HUES64 (cell line): ENCODE data around the gene LYZL6.
A peak's percentile ranks its signal among the peaks of the same experiment; 100 is the strongest.
"Not testable (repeated sequence)": the region's sequence is repeated elsewhere in the genome, so short reads cannot be mapped to it uniquely, and the experiment has no call there.

ENCODE experiments used
- H3K27ac ChIP-seq: 2 replicates; pipeline ENCODE4 v1.7.0; 2013; ENCODE audit warnings: low read depth, low read length, inconsistent platforms
- H3K27me3 ChIP-seq: 2 replicates; pipeline ENCODE4 v1.6.1; 2013; ENCODE audit warnings: mild to moderate bottlenecking, low read length; ENCODE audit not compliant: insufficient read depth
- H3K36me3 ChIP-seq: 2 replicates; pipeline ENCODE4 v1.6.1; 2013; ENCODE audit warnings: mild to moderate bottlenecking, low read length; ENCODE audit not compliant: insufficient read depth
- H3K4me1 ChIP-seq: 2 replicates; pipeline ENCODE4 v1.6.1; 2013; ENCODE audit warnings: mild to moderate bottlenecking, low read length, moderate library complexity; ENCODE audit not compliant: insufficient read depth
- H3K4me3 ChIP-seq: 2 replicates; pipeline ENCODE4 v1.5.1; 2013; ENCODE audit warnings: mild to moderate bottlenecking, low read length, moderate library complexity
- H3K9ac ChIP-seq: 2 replicates; pipeline ENCODE4 v1.6.1; 2013; ENCODE audit warnings: mild to moderate bottlenecking, low read depth, low read length
- H3K9me3 ChIP-seq: 2 replicates; pipeline ENCODE4 v1.6.1; 2013; ENCODE audit warnings: low read depth, low read length; ENCODE audit not compliant: insufficient read depth
- WGBS: fragments of 150-250, 120-280 bp; methylation state at CpG from one replicate; pipeline ENCODE4 v1.1.7; 2013; ENCODE audit warnings: missing lambda C conversion rate; 5-methylcytosine and 5-hydroxymethylcytosine counted together

Gene LYZL6

GRCh38 chr17:35944151-35944550 lies 638 bp upstream of the LYZL6 start:
- Histone ChIP-seq H3K27ac (no peak overlapping the region), H3K4me3 (no peak overlapping the region), H3K9me3 (no peaks in the 10 kb centered on the region), H3K36me3 (no peaks in the 10 kb centered on the region), H3K4me1 (no peaks in the 10 kb centered on the region), H3K9ac (no peak overlapping the region), H3K27me3 (no peaks in the 10 kb centered on the region)
- WGBS, result 87% methylated on average over 4 of the region's 4 CpGs

- WGBS, result 89% methylated on average over 9 of the region's 9 CpGs
Measured at GRCh38 chr17:35942588-35943186, 826 bp downstream of the LYZL6 start.

GRCh38 chr17:35938492-35938891 lies 5.0 kb downstream of the LYZL6 start:
- not testable (repeated sequence) for H3K9ac ChIP-seq, H3K9me3 ChIP-seq, H3K4me3 ChIP-seq, H3K27ac ChIP-seq, H3K4me1 ChIP-seq, H3K27me3 ChIP-seq, H3K36me3 ChIP-seq
- WGBS, result 87% methylated on average over 3 of the region's 3 CpGs

More at GRCh38 chr17:35942588-35943186, 826 bp downstream of the LYZL6 start:
- H3K4me3 ChIP-seq, result no peak overlapping the region
- H3K9ac ChIP-seq, result no peak overlapping the region
- no peaks in the 10 kb centered on the region for H3K4me1 ChIP-seq
- no peaks in the 10 kb centered on the region for H3K36me3 ChIP-seq
- no peaks in the 10 kb centered on the region for H3K27me3 ChIP-seq
- no peaks in the 10 kb centered on the region for H3K9me3 ChIP-seq
- H3K27ac ChIP-seq, result no peak overlapping the region

GRCh38 chr17:35936063-35936462 lies 7.5 kb downstream of the LYZL6 start:
- Histone ChIP-seq H3K27me3 (no peaks in the 10 kb centered on the region), H3K9me3 (no peaks in the 10 kb centered on the region), H3K4me1 (peaks cover 8% of the 10 kb centered on the region), H3K9ac (no peak overlapping the region), H3K4me3 (no peak overlapping the region), H3K36me3 (no peaks in the 10 kb centered on the region), H3K27ac (no peak overlapping the region)
- 98% methylated on average over 5 of the region's 5 CpGs for WGBS

GRCh38 chr17:35934760-35935159 lies 8.8 kb downstream of the LYZL6 start:
- no peaks in the 10 kb centered on the region for H3K36me3 ChIP-seq
- peaks cover 5% of the 10 kb centered on the region; the same call in 1 of the 2 replicates for H3K27me3 ChIP-seq
- WGBS, result 94% methylated on average over 10 of the region's 10 CpGs
- no peaks in the 10 kb centered on the region for H3K9me3 ChIP-seq
- no peak overlapping the region for H3K9ac ChIP-seq
- H3K4me1 ChIP-seq, result peaks cover 12% of the 10 kb centered on the region
- H3K27ac ChIP-seq, result no peak overlapping the region
- H3K4me3 ChIP-seq, result no peak overlapping the region

GRCh38 chr17:35932586-35932985 lies 10.9 kb downstream of the LYZL6 start:
- Histone ChIP-seq H3K27me3 (peaks cover 6% of the 10 kb centered on the region; the same call in 1 of the 2 replicates), H3K4me1 (peaks cover 12% of the 10 kb centered on the region), H3K36me3 (no peaks in the 10 kb centered on the region), H3K9me3 (no peaks in the 10 kb centered on the region), H3K4me3 (no peak overlapping the region), H3K27ac (no peak overlapping the region), H3K9ac (no peak overlapping the region)

GRCh38 chr17:35931794-35932425 lies 11.6 kb downstream of the LYZL6 start:
- 96% methylated on average over 6 of the region's 6 CpGs for WGBS
- H3K27me3 ChIP-seq, result peaks cover 6% of the 10 kb centered on the region; the same call in 1 of the 2 replicates

GRCh38 chr17:35930211-35931065 lies 13.1 kb downstream of the LYZL6 start, which contains the start of gene RDM1:
Gene RDM1 (minus strand): TSS chr17:35930773. CDS start chr17:35930727, 46 bp downstream.
- Histone ChIP-seq H3K9me3 (no peaks in the 10 kb centered on the region), H3K27me3 (peaks cover 6% of the 10 kb centered on the region; the same call in 1 of the 2 replicates), H3K4me3 (peak within 1 kb of the TSS; percentile 69), H3K36me3 (peaks cover under 1% of the 10 kb centered on the region; the same call in 1 of the 2 replicates), H3K4me1 (peaks cover 12% of the 10 kb centered on the region), H3K27ac (peak within 1 kb of the TSS; percentile 25; the same call in 1 of the 2 replicates), H3K9ac (peak within 1 kb of the TSS; percentile 34)
- WGBS, result 6% methylated on average over 35 of the region's 35 CpGs

More at GRCh38 chr17:35931794-35932425, 11.6 kb downstream of the LYZL6 start:
- no peaks in the 10 kb centered on the region for H3K9me3 ChIP-seq
- no peak overlapping the region for H3K9ac ChIP-seq
- H3K27ac ChIP-seq, result no peak overlapping the region
- no peak overlapping the region for H3K4me3 ChIP-seq
- H3K4me1 ChIP-seq, result peaks cover 12% of the 10 kb centered on the region
- no peaks in the 10 kb centered on the region for H3K36me3 ChIP-seq

- peaks cover 15% of the 10 kb centered on the region for H3K36me3 ChIP-seq
- H3K4me1 ChIP-seq, result peaks cover 12% of the 10 kb centered on the region
- no peak overlapping the region for H3K27ac ChIP-seq
- H3K9me3 ChIP-seq, result no peaks in the 10 kb centered on the region
- H3K4me3 ChIP-seq, result no peak overlapping the region
- peaks cover 6% of the 10 kb centered on the region; the same call in 1 of the 2 replicates for H3K27me3 ChIP-seq
- no peak overlapping the region for H3K9ac ChIP-seq
Measured at GRCh38 chr17:35927714-35928113, 15.8 kb downstream of the LYZL6 start.

GRCh38 chr17:35923609-35924114 lies 19.9 kb downstream of the LYZL6 start:
- Histone ChIP-seq H3K9ac (no peak overlapping the region), H3K27ac (no peak overlapping the region), H3K27me3 (no peaks in the 10 kb centered on the region), H3K4me1 (no peaks in the 10 kb centered on the region), H3K36me3 (peaks cover 20% of the 10 kb centered on the region), H3K9me3 (no peaks in the 10 kb centered on the region), H3K4me3 (no peak overlapping the region)
- 94% methylated on average over 6 of the region's 6 CpGs for WGBS

- H3K36me3 ChIP-seq, result peaks cover 18% of the 10 kb centered on the region
Measured at GRCh38 chr17:35920229-35920628, 23.3 kb downstream of the LYZL6 start.

More at GRCh38 chr17:35920229-35920628, 23.3 kb downstream of the LYZL6 start:
- Histone ChIP-seq H3K9me3 (no peaks in the 10 kb centered on the region), H3K4me3 (no peak overlapping the region), H3K27ac (no peak overlapping the region), H3K9ac (no peak overlapping the region), H3K27me3 (no peaks in the 10 kb centered on the region), H3K4me1 (no peaks in the 10 kb centered on the region)
- WGBS, result 88% methylated on average over 1 of the region's 1 CpG
